ENCODE results near the gene SPPL2C. TPM values are rescaled to one million over a fixed set of nuclear protein-coding genes. Genes with fewer than 3 reads are reported as not detected.

Gene SPPL2C
- total RNA-seq, 1 experiment from 2014 or later: not detected

GRCh38 chr17:45886852-45887251 is 42.2 kb downstream of the SPPL2C start:
- TF ChIP-seq JAZF1 (CRISPR knock-in tag; IDR thresholded peaks at IDR 0.05) (no peak), RORB (CRISPR knock-in tag; IDR thresholded peaks at IDR 0.05) (no peak), SMAD4 (CRISPR knock-in tag; IDR thresholded peaks at IDR 0.05) (no peak), PRDM15 (CRISPR knock-in tag; IDR thresholded peaks at IDR 0.05) (no peak)
- POLR2A ChIA-PET: no interaction called here
- Mint-ChIP-seq H3K36me3 (no peaks in the 10 kb centered on the region), H3K4me1 (no peaks in the 10 kb centered on the region), H3K9me3 (no peaks in the 10 kb centered on the region), H3K4me3 (no peak overlapping the region), H3K27ac (no peak overlapping the region), H3K27me3 (ENCODE audit: low read depth) (peaks cover 22% of the 10 kb centered on the region)
- CTCF ChIA-PET: no interaction called here
- ATAC-seq: no peak
- no peak for DNase-seq (ENCODE audit: low spot score)

GRCh38 chr17:45888392-45888791 is 43.7 kb downstream of the SPPL2C start:
- Mint-ChIP-seq H3K9me3 (no peaks in the 10 kb centered on the region), H3K27me3 (ENCODE audit: low read depth) (peaks cover 33% of the 10 kb centered on the region), H3K4me3 (no peak overlapping the region), H3K4me1 (no peaks in the 10 kb centered on the region), H3K36me3 (no peaks in the 10 kb centered on the region), H3K27ac (no peak overlapping the region)
- no peak for ATAC-seq
- POLR2A ChIA-PET: no interaction called here
- DNase-seq (ENCODE audit: low spot score): no peak
- CTCF ChIA-PET: interaction anchor here (0.6 kb wide), 1 partner anchor 83 kb away, joined by 3 read pairs; no protein-coding TSS in a partner anchor
- TF ChIP-seq ZNF138 (CRISPR knock-in tag; conservative IDR thresholded peaks at IDR 0.05): no peak
- no peak for TF ChIP-seq E2F5 (CRISPR knock-in tag; IDR thresholded peaks at IDR 0.05)
- TF ChIP-seq MAX (CRISPR knock-in tag; IDR thresholded peaks at IDR 0.05): no peak
- no peak for TF ChIP-seq E2F4 (CRISPR knock-in tag; IDR thresholded peaks at IDR 0.05; ENCODE audit: borderline replicate concordance, low read depth)
- no peak for TF ChIP-seq FOXP4 (CRISPR knock-in tag; IDR thresholded peaks at IDR 0.05)
- TF ChIP-seq NFE2L1 (CRISPR knock-in tag; IDR thresholded peaks at IDR 0.05): no peak
- no peak for TF ChIP-seq PRDM15 (CRISPR knock-in tag; IDR thresholded peaks at IDR 0.05)
- no peak for TF ChIP-seq E2F1 (CRISPR knock-in tag; IDR thresholded peaks at IDR 0.05)
- TF ChIP-seq OVOL2 (CRISPR knock-in tag; IDR thresholded peaks at IDR 0.05; ENCODE audit: borderline replicate concordance): no peak
- TF ChIP-seq AFF4 (CRISPR knock-in tag; IDR thresholded peaks at IDR 0.05; ENCODE audit: borderline replicate concordance): no peak
- TF ChIP-seq ZNF425 (CRISPR knock-in tag; conservative IDR thresholded peaks at IDR 0.05): no peak
